ENCODE data around the gene SLX9.

DNA sequence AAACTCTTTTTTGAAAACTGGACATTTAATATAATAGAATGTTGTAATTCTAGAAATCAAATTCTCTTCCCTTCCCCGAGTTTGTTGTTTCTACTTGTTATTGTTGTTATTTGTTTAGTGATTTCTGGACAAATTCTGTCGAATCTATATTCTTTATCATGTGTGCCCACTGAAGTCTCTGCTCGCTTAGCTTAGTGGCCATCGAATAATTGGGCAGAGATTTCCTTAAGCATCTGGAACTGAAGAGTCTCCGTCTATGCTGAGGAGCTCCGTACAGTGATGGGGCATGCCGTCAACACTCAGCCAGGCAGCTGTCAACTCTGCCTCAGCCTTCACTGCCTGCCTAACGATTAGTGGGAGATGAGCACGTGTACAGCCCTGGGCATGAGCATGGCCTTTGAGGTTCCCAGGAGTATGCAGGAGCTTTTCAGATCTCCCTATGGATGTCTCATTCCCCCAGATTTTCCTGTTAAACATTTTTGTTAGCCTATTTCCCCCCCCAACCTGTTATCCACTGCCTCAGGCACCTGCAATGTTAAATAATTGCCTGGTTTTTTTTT lies 66.8 kb downstream of the SLX9 start:
- TF ChIP-seq, protein P1, sequence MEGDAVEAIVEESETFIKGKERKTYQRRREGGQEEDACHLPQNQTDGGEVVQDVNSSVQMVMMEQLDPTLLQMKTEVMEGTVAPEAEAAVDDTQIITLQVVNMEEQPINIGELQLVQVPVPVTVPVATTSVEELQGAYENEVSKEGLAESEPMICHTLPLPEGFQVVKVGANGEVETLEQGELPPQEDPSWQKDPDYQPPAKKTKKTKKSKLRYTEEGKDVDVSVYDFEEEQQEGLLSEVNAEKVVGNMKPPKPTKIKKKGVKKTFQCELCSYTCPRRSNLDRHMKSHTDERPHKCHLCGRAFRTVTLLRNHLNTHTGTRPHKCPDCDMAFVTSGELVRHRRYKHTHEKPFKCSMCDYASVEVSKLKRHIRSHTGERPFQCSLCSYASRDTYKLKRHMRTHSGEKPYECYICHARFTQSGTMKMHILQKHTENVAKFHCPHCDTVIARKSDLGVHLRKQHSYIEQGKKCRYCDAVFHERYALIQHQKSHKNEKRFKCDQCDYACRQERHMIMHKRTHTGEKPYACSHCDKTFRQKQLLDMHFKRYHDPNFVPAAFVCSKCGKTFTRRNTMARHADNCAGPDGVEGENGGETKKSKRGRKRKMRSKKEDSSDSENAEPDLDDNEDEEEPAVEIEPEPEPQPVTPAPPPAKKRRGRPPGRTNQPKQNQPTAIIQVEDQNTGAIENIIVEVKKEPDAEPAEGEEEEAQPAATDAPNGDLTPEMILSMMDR (IDR thresholded peaks at IDR 0.05), result no peak
- TF ChIP-seq ZFX (IDR thresholded peaks at IDR 0.05; ENCODE audit: borderline replicate concordance), result no peak
